MM.1S (cell line): ENCODE measurements around the gene KCTD2.

ENCODE experiments used
- DNase-seq: peaks from one replicate; pipeline ENCODE4 v3.0.0-alpha.2; 2015
- H2AFZ ChIP-seq: fragments of 300-600 bp; sonication (generic); 2 replicates; pipeline ENCODE4 v1.6.0; 2016; ENCODE audit warnings: antibody characterized with exemption, low read length
- H3F3A ChIP-seq: fragments of 300-600 bp; sonication (generic); 2 replicates; pipeline ENCODE4 v1.6.1; 2016; ENCODE audit warnings: mild to moderate bottlenecking, antibody characterized with exemption, low read length, moderate library complexity, mixed read lengths; ENCODE audit not compliant: insufficient read depth
- H3K27ac ChIP-seq: fragments of 300-600 bp; sonication (generic); 2 replicates; pipeline ENCODE4 v1.5.1; 2016; ENCODE audit warnings: mild to moderate bottlenecking, low read length
- H3K27me3 ChIP-seq: fragments of 300-600 bp; sonication (generic); replicated peaks from 2 replicates; pipeline ENCODE4 v1.6.0; 2016; ENCODE audit warnings: low read length; ENCODE audit not compliant: insufficient read depth
- H3K36me3 ChIP-seq: fragments of 300-600 bp; sonication (generic); replicated peaks from 2 replicates; pipeline ENCODE4 v1.6.1; 2016; ENCODE audit warnings: mild to moderate bottlenecking, low read length, mixed read lengths; ENCODE audit not compliant: insufficient read depth
- H3K4me1 ChIP-seq: fragments of 300-600 bp; sonication (generic); 2 replicates; pipeline ENCODE4 v1.6.1; 2016; ENCODE audit warnings: low read length, mixed read lengths
- H3K4me2 ChIP-seq: fragments of 300-600 bp; sonication (generic); 2 replicates; pipeline ENCODE4 v1.6.0; 2016; ENCODE audit warnings: low read depth, low read length
- H3K4me3 ChIP-seq: fragments of 300-600 bp; sonication (generic); 2 replicates; pipeline ENCODE4 v1.5.1; 2016; ENCODE audit warnings: low read length, mixed read lengths
- H3K79me2 ChIP-seq: fragments of 300-600 bp; sonication (generic); 2 replicates; pipeline ENCODE4 v1.6.1; 2016; ENCODE audit warnings: mixed run types, low read length, mixed read lengths
- H3K9ac ChIP-seq: fragments of 300-600 bp; sonication (generic); 2 replicates; pipeline ENCODE4 v1.6.1; 2016; ENCODE audit warnings: low read length, mixed read lengths
- H3K9me2 ChIP-seq: fragments of 300-600 bp; sonication (generic); replicated peaks from 2 replicates; pipeline ENCODE4 v1.6.1; 2016; ENCODE audit warnings: mild to moderate bottlenecking, low read length, mixed read lengths; ENCODE audit not compliant: insufficient read depth
- H3K9me3 ChIP-seq: fragments of 300-600 bp; sonication (generic); replicated peaks from 2 replicates; pipeline ENCODE4 v1.6.1; 2016; ENCODE audit warnings: mild to moderate bottlenecking, low read length, mixed read lengths; ENCODE audit not compliant: insufficient read depth
- H4K20me1 ChIP-seq: fragments of 300-600 bp; sonication (generic); 2 replicates; pipeline ENCODE4 v1.6.1; 2016; ENCODE audit warnings: mild to moderate bottlenecking, low read length, moderate library complexity, mixed read lengths; ENCODE audit not compliant: insufficient read depth
- EZH2 ChIP-seq: fragments of 300-600 bp; sonication (generic); optimal IDR thresholded peaks from 2 replicates; pipeline ENCODE3; 2017; ENCODE audit warnings: low read depth, mild to moderate bottlenecking, antibody characterized with exemption, low read length, mixed read lengths
- EZH2phosphoT487 ChIP-seq: fragments of 300-600 bp; sonication (generic); IDR thresholded peaks from 2 replicates; pipeline ENCODE4 v1.6.1; 2018; ENCODE audit warnings: antibody characterized with exemption, low read length
- TF ChIP-seq, protein P1 (sequence below): fragments of 300-600 bp; sonication (generic); IDR thresholded peaks from 2 replicates; pipeline ENCODE4 v1.5.1; 2016; ENCODE audit warnings: antibody characterized with exemption, low read length, mixed read lengths

KCTD2 gene

GRCh38 chr17:75031972-75032719 is 14.9 kb upstream of the KCTD2 start:
- Histone ChIP-seq H3K9me3 (no peaks in the 10 kb centered on the region), H3K4me1 (0 out of 2 replicates have a peak, but pooled peaks cover 4% of the 10 kb centered on the region), H3K27me3 (no peaks in the 10 kb centered on the region; the same call in 1 of the 2 replicates), H3K79me2 (no peaks in the 10 kb centered on the region), H3K27ac (no peak overlapping the region), H3F3A (peaks cover 23% of the 10 kb centered on the region), H4K20me1 (no peaks in the 10 kb centered on the region), H3K9me2 (no peaks in the 10 kb centered on the region), H3K9ac (no peak overlapping the region), H3K36me3 (no peaks in the 10 kb centered on the region), H3K4me2 (peak overlapping the region; percentile 83), H2AFZ (0 out of 2 replicates have a peak overlapping the region, but pooled peaks have one; percentile 36), H3K4me3 (peak overlapping the region; percentile 25; the same call in 1 of the 2 replicates)
- TF ChIP-seq, protein P1, sequence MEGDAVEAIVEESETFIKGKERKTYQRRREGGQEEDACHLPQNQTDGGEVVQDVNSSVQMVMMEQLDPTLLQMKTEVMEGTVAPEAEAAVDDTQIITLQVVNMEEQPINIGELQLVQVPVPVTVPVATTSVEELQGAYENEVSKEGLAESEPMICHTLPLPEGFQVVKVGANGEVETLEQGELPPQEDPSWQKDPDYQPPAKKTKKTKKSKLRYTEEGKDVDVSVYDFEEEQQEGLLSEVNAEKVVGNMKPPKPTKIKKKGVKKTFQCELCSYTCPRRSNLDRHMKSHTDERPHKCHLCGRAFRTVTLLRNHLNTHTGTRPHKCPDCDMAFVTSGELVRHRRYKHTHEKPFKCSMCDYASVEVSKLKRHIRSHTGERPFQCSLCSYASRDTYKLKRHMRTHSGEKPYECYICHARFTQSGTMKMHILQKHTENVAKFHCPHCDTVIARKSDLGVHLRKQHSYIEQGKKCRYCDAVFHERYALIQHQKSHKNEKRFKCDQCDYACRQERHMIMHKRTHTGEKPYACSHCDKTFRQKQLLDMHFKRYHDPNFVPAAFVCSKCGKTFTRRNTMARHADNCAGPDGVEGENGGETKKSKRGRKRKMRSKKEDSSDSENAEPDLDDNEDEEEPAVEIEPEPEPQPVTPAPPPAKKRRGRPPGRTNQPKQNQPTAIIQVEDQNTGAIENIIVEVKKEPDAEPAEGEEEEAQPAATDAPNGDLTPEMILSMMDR, result no peak
- TF ChIP-seq EZH2phosphoT487, result no peak
- no peak for TF ChIP-seq EZH2
- DNase-seq, result no peak

DNA sequence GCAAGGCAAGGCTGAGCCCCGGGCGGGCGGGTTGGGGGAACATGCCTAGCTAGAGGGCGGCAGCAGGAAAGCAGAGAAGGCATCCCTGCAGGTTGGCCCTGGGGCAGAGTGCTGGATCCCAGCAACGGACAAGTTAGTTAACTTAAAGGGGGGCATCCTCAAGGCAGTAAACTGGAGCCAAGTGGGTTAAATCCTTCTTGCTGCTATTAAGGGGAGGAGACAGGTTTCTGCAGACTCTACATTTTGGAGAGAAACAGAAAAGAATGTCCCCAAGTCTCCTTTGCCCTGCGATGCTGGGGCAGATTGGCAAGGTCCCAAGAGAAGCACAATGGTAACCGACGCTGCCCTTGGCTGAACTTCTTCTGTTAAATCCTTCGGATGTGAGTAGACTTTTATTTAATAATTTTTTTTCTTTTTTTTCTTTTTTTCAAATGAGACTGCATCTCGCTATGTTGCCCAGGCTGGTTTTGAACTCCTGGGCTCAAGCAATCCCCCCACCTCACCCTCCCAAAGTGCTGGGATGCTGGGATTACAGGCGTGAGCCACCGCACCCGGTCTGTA is 14.2 kb upstream of the KCTD2 start:
- Histone ChIP-seq H3K9ac (no peak overlapping the region), H2AFZ (no peak overlapping the region), H3K4me1 (0 out of 2 replicates have a peak, but pooled peaks cover 4% of the 10 kb centered on the region), H3K27ac (no peak overlapping the region), H3K36me3 (no peaks in the 10 kb centered on the region), H3K4me3 (peak overlapping the region; percentile 25; the same call in 1 of the 2 replicates), H3K9me2 (no peaks in the 10 kb centered on the region), H3K4me2 (peak overlapping the region; percentile 83), H3F3A (peaks cover 27% of the 10 kb centered on the region), H3K27me3 (no peaks in the 10 kb centered on the region; the same call in 1 of the 2 replicates), H4K20me1 (no peaks in the 10 kb centered on the region), H3K79me2 (no peaks in the 10 kb centered on the region), H3K9me3 (no peaks in the 10 kb centered on the region)
- DNase-seq, result no peak
- TF ChIP-seq, protein P1, result no peak
- TF ChIP-seq EZH2phosphoT487 (no peak), EZH2 (no peak)

DNA sequence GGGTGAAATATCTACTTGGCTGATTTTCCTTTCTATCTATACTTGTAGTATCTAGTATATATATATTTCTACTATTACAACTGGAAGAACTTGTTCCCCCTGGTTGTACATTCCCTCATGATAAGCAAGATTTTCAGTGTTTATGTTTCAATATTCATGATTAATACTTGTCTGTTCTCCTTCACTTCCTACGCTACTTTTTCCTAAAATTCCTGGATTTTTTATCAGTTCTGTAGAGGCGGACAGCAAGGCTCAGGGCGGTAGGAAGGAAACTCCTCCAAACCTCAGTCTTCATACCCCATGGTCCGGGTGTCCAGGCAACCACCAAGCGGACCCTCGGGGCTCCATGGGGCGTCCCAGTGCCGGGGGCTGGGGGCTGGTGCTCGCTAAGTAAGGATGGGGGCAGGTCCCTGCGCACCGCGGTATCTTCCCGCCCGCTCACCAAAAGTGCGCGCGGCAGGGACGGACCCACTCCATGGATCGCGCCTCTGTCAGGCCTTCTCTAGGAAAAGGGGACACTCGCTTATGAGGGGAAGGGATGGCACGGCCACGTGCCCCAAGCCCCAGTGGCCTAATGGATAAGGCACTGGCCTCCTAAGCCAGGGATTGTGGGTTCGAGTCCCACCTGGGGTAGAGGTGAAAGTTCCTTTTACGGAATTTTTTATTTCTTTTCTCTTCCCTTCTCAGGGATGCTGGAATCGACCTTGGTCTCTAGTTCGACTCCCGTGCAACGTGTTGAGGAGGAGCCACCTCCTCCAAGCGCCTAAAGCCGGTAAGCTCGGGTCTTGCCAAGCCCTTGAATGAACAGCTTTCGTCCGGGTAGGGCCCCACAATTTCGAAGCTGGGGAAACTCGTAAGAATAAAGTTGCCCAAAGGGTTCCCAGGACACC is 13.4 kb upstream of the KCTD2 start:
- no peaks in the 10 kb centered on the region for H3K36me3 ChIP-seq
- 0 out of 2 replicates have a peak, but pooled peaks cover 4% of the 10 kb centered on the region for H3K4me1 ChIP-seq
- H3K9me3 ChIP-seq, result no peaks in the 10 kb centered on the region
- H3K27ac ChIP-seq, result peak overlapping the region; percentile 51; the same call in 1 of the 2 replicates
- peak overlapping the region; percentile 73 for H2AFZ ChIP-seq
- no peaks in the 10 kb centered on the region for H4K20me1 ChIP-seq
- peak overlapping the region; percentile 57; the same call in 1 of the 2 replicates for H3K9ac ChIP-seq
- peaks cover 27% of the 10 kb centered on the region for H3F3A ChIP-seq
- no peaks in the 10 kb centered on the region for H3K79me2 ChIP-seq
- peak overlapping the region; percentile 73 for H3K4me3 ChIP-seq
- TF ChIP-seq EZH2 (no peak), EZH2phosphoT487 (no peak)
- TF ChIP-seq, protein P1, result no peak
- H3K4me2 ChIP-seq, result peak overlapping the region; percentile 83
- H3K27me3 ChIP-seq, result no peaks in the 10 kb centered on the region; the same call in 1 of the 2 replicates
- DNase-seq, result peak; percentile 75
- H3K9me2 ChIP-seq, result no peaks in the 10 kb centered on the region
